Hippocampal formation (tissue), 2 donors: Measurements from ENCODE around the gene NFAM1.

Experiments
- DNase-seq, 2 donors: peaks; one replicate each; lab custom pipeline; 2025; lab: John Stamatoyannopoulos, UW

NFAM1 gene

GRCh38 chr22:42335839-42336378 lies 96.3 kb downstream of the NFAM1 start:
- no peak for DNase-seq

- DNase-seq: no peak
Measured at GRCh38 chr22:42334875-42335512, 97.2 kb downstream of the NFAM1 start.

GRCh38 chr22:42333544-42333943 lies 98.7 kb downstream of the NFAM1 start:
- DNase-seq: no peak

GRCh38 chr22:42332089-42332488 lies 100.1 kb downstream of the NFAM1 start:
- no peak for DNase-seq

GRCh38 chr22:42331014-42331413 lies 101.2 kb downstream of the NFAM1 start:
- DNase-seq: no peak
